Progenitor cell of endocrine pancreas (in vitro differentiated cells): ENCODE results near the gene FNDC8. TPM values are rescaled to one million over a fixed set of nuclear protein-coding genes. Genes with fewer than 3 reads are reported as not detected.

Experiments used
- DNase-seq: peaks from one replicate; pipeline ENCODE4 v3.0.0; 2021; ENCODE audit warnings: low spot score; ENCODE audit not compliant: unreplicated experiment
- H3K27ac Mint-ChIP-seq: 2 replicates; pipeline ENCODE4 v1.8.0; 2021; ENCODE audit warnings: mild to moderate bottlenecking, moderate library complexity, mixed read lengths
- H3K27me3 Mint-ChIP-seq: 2 replicates; pipeline ENCODE4 v1.8.0; 2021; ENCODE audit warnings: mixed read lengths
- H3K36me3 Mint-ChIP-seq: 2 replicates; pipeline ENCODE4 v1.8.0; 2022; ENCODE audit warnings: mixed read lengths; ENCODE audit not compliant: insufficient read depth
- H3K4me1 Mint-ChIP-seq: 2 replicates; pipeline ENCODE4 v1.8.0; 2021; ENCODE audit warnings: low read depth, mixed read lengths
- H3K4me3 Mint-ChIP-seq: 2 replicates; pipeline ENCODE4 v1.8.0; 2021; ENCODE audit warnings: low read depth, mild to moderate bottlenecking, moderate library complexity, mixed read lengths
- H3K9me3 Mint-ChIP-seq: 2 replicates; pipeline ENCODE4 v1.8.0; 2021; ENCODE audit warnings: low read depth, mixed read lengths
- total RNA-seq: library from RNA; stranded (reverse); gene quantifications from 2 replicates; pipeline ENCODE4 v1.2.1, GENCODE V29; 2021
- TF ChIP-seq, protein P1 (sequence below): fragments of 200-600 bp; sonication (generic); IDR thresholded peaks from one replicate; pipeline ENCODE4 v1.5.0; 2021; ENCODE audit warnings: antibody characterized with exemption, mild to moderate bottlenecking; ENCODE audit not compliant: unreplicated experiment

The FNDC8 gene
- total RNA-seq, 1 donor from 2014 or later: not detected

DNA sequence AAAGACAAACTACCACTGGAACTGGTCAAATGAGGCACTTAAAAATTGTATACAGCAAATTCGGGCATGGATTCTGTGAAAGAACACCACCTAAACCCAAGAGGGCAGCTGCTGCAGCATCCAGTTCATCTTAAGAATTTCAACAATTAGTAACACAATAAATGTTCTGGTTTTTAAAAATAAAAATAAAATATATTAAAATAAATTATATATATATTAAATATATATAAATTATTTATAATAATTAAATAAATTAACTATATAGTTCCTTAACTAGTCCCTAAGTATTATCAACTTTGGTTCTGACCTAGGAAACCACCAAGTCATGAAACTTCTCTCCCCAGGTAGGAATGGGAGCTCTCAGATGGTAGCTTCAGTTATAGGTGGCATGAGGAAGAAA, 44.5 kb upstream of the FNDC8 start:
- Mint-ChIP-seq H3K4me1 (peaks cover 51% of the 10 kb centered on the region), H3K27ac (no peak overlapping the region), H3K36me3 (no peaks in the 10 kb centered on the region), H3K4me3 (no peak overlapping the region), H3K27me3 (no peaks in the 10 kb centered on the region), H3K9me3 (no peaks in the 10 kb centered on the region)
- TF ChIP-seq, protein P1, sequence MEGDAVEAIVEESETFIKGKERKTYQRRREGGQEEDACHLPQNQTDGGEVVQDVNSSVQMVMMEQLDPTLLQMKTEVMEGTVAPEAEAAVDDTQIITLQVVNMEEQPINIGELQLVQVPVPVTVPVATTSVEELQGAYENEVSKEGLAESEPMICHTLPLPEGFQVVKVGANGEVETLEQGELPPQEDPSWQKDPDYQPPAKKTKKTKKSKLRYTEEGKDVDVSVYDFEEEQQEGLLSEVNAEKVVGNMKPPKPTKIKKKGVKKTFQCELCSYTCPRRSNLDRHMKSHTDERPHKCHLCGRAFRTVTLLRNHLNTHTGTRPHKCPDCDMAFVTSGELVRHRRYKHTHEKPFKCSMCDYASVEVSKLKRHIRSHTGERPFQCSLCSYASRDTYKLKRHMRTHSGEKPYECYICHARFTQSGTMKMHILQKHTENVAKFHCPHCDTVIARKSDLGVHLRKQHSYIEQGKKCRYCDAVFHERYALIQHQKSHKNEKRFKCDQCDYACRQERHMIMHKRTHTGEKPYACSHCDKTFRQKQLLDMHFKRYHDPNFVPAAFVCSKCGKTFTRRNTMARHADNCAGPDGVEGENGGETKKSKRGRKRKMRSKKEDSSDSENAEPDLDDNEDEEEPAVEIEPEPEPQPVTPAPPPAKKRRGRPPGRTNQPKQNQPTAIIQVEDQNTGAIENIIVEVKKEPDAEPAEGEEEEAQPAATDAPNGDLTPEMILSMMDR: no peak
- no peak for DNase-seq

DNA sequence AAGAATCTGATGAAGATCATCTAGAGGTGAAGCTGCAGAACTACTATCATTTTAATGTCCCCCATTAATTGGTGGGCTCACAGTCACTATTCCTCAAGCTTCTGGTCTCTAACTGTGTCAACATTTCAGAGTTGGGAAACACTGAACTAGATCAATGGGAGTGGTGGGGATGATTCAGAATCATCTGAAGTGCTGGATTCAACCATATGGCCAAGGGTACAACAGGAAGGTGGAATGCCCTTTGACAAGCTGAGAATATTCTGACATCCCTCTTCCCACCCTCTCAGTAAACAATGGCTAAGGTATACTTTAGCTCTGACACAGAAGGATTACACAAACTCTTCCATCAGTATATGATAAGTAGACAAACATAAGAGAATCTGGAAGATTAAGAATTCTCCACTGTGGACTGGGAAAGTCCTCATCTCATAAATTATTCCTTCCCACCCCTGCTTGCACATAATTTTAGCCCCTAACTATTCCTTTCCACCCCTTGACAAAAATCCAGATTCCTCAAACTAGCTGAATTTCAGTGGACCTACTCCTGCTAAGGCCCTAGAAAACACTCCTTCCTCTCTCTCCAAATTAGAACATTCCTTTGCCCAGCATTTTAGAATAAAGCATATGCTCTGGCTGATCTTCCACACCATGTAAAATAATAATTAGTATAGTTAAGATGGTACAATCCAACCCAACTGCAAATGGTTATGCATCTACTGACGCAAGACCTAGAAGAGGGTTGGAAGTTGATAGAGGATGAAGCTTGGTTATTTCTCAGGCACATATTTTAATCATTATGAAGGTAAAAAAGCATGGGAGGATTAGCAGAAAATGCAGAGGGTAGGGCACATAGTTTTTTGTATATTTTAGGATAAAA, 41.6 kb upstream of the FNDC8 start:
- no peaks in the 10 kb centered on the region for H3K9me3 Mint-ChIP-seq
- peaks cover 37% of the 10 kb centered on the region for H3K4me1 Mint-ChIP-seq
- H3K36me3 Mint-ChIP-seq: no peaks in the 10 kb centered on the region
- H3K4me3 Mint-ChIP-seq: no peak overlapping the region
- H3K27me3 Mint-ChIP-seq: no peaks in the 10 kb centered on the region
- no peak overlapping the region for H3K27ac Mint-ChIP-seq
- TF ChIP-seq, protein P1: no peak
- DNase-seq: no peak

DNA sequence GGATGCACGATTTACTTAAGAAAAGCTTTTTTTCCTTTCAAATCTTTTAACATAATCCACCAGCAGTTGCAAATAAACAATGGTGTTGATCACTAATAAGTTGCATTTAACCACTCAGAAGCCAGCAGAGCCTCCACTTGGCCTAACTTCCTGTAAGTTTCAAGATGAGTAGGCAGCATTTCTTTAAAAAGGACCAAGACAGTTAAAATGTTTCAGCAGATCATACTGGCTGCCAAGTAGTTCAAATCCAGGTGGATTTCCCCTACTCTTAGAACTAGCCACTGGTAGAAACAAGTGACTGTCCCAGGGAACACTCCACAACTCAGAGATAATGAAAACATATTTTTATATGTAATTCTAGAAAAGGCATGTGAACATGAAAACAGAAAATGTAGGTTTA, 40.9 kb upstream of the FNDC8 start:
- Mint-ChIP-seq H3K36me3 (no peaks in the 10 kb centered on the region), H3K27ac (no peak overlapping the region), H3K27me3 (no peaks in the 10 kb centered on the region), H3K9me3 (no peaks in the 10 kb centered on the region), H3K4me3 (no peak overlapping the region), H3K4me1 (peaks cover 37% of the 10 kb centered on the region)
- DNase-seq: no peak
- TF ChIP-seq, protein P1: no peak

DNA sequence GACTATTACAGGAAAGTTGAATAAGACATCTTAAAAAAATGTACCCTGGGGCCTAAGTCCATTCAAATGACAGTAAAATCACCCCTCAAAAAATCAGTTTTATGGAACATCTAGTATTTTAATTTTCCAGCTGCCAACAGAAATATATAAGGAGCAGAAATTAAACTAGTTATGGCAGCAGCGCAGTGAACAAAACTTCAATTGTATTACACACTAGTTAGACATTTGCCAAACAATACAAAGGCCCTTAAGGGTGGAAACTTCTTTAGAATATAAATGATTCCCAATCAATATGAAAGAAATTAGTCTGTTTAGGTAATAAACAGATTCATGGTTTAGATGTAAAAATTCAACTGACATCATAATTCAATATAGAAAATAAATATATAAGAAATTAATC, 39.8 kb upstream of the FNDC8 start:
- Mint-ChIP-seq H3K4me3 (no peak overlapping the region), H3K9me3 (no peaks in the 10 kb centered on the region), H3K4me1 (peaks cover 44% of the 10 kb centered on the region), H3K36me3 (no peaks in the 10 kb centered on the region), H3K27me3 (no peaks in the 10 kb centered on the region), H3K27ac (no peak overlapping the region)
- TF ChIP-seq, protein P1: no peak
- no peak for DNase-seq

DNA sequence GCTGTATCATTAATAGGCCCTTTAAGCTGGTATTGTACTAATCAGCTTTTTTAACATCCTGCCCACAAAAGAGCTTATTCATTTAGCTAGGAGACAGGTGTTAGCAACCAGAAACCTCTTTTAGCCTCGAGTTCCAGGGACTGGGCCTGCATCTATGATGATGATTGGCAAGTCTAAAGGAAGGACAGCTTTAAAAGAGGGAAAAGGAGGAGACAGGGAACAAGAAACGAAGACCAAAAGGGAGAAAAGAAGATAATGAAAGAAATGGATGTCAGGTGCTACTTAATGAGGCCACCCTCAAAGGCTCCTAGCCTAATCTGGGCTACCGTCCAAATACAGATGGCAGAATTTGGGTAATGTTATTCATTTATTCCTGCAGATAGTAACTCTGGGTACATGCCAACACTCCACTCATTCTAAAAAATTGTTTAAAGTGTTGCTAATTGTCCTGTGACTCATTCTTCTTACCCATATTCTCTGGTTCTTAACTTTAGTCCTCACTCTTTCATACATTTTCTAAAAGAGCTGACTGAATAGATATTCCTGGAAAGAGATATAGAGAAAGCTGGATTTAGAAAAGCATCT, 39.2 kb upstream of the FNDC8 start:
- DNase-seq: no peak
- H3K9me3 Mint-ChIP-seq: no peaks in the 10 kb centered on the region
- peak overlapping the region; percentile 46 for H3K27ac Mint-ChIP-seq
- no peaks in the 10 kb centered on the region for H3K27me3 Mint-ChIP-seq
- no peaks in the 10 kb centered on the region for H3K36me3 Mint-ChIP-seq
- H3K4me3 Mint-ChIP-seq: no peak overlapping the region
- TF ChIP-seq, protein P1: no peak
- H3K4me1 Mint-ChIP-seq: peaks cover 48% of the 10 kb centered on the region
